NCI-H2171 (cell line): ENCODE data around the gene PPP4C.
A peak's percentile ranks its signal among the peaks of the same experiment; 100 is the strongest.
"Not testable (repeated sequence)": the region's sequence is repeated elsewhere in the genome, so short reads cannot be mapped to it uniquely, and the experiment has no call there.

ENCODE experiments used
- DNase-seq: peaks from one replicate; lab custom pipeline; 2025; lab: John Stamatoyannopoulos, UW

The PPP4C gene

DNA sequence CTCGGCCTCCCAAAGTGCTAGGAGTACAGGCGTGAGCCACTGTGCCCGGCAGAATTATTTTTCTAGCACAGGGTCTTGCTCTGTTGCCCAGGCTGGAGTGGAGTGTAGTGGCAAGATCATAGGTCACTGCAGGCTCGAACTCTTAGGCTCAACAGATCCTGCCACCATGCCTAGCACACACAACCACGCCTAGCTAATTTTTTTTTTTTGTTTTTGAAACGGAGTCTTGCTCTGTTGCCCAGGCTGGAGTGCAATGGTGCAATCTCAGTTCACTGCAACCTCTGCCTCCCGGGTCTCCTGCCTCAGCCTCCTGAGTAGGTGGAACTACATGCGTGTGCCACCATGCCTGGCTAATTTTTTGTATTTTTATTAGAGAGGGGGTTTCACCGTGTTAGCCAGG is 49.9 kb downstream of the PPP4C start:
- not testable (repeated sequence) for DNase-seq

DNA sequence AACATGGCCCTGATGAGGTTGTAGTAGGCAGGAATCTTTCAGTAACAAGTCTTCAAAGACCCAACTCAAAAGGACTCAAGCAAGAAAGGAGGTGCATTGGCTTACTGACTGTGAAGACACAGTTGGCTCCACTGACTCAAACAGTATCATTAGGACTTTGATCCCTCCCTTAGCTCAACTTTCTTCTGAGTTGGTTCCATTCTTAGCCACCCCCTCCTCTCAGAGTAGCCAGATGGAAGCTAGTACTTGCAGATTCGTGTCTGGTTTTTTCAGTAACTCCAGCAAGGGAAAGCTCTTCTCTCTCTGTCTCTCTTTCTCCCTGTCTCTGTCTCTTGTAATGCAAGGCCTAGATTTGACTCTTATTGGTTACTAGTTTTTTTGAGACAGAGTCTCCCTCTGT is 52.2 kb downstream of the PPP4C start:
- DNase-seq = no peak

DNA sequence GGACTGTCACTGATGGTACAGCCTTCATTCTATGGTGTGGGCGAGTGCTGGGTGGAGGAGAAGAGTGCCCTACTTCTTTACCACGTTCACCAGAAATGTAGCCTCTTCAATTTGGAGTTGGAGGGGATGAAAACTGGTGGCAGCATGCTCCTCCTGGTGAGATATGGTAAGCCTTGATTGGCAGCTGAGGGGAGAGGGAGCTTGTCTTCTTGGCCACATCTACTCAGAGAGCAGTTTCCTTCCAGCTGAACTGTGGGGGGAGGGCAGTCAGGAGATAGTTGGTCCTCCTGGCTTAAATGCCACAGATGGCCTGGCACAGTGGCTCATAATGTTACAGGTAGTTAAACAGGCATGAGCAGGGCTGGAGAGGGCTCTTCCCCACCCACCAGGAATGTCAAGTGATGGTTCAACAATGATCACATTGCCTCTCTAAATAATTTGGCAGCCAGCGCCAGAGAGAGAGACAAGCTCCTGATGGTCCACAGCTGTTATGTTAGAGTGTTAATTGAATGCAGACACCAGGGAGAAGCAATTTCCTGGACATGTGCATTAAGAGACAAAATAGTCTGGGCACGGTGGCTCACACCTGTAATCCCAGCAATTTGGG is 56.2 kb downstream of the PPP4C start:
- DNase-seq = peak; percentile 50

DNA sequence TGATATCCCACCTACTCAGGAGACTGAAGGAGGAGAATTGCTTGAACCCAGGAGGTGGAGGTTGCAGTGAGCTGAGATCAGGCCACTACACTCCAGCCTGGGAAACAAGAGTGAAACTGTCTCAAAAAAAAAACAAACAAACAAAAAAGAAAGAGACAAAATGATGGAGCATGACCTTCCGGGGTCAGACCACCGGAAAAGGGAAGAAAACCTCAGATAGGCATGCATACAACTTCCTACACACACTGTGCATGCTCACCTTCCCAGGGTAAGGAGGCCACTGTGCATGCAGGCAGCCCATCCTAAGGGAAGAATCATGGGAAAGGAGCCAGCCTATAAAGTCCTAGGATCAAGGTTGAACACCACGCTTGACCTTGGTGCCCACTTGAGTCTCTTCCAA is 56.8 kb downstream of the PPP4C start:
- no peak for DNase-seq
